GM21786 (cell line): ENCODE data around the gene DHX57.
"Not testable (repeated sequence)": the region's sequence is repeated elsewhere in the genome, so short reads cannot be mapped to it uniquely, and the experiment has no call there.

Source experiments
- ATAC-seq: cut with Tn5 transposase; IDR thresholded peaks from one replicate; pipeline ENCODE4 v1.9.1; 2021; ENCODE audit not compliant: unreplicated experiment

Gene DHX57

DNA sequence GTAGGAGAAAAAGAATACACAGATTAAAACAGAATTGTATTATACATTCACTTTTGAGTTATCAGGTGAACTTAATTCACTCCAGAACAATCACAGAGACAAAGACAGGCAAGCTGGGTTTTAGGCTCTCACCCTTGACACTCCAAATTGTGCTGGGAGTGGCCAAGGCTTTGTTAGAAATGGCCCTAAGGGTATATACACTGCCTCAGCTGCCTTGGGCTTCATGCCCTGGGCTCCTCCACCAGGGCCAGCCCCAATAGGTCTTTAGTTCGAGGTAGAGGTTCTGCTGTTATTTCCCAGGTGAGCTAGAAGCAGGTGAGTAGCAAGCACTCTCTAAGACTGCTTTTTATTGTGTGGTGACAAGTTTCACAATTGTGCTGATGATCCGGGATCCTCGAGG, 77.8 kb downstream of the DHX57 start:
- ATAC-seq, result no peak

DNA sequence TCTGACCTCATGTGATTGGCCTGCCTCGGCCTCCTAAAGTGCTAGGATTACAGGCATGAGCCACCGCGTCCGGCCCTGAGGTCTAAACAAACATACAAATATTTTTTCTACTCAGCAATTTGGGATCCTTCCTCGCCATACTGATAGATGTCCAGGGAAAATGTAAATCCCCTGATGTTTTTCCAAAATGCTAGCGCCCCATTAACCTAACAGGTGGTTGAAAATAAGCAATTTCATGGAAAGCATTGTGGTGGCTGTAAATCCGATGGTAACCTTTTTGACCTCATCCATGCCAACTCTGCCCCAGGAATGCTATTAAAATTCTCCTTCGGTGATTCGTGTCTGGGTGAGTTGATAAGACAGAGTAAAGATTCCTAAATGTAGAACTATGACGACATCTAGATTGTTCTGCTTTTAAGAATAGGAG, 78.5 kb downstream of the DHX57 start:
- no peak for ATAC-seq

DNA sequence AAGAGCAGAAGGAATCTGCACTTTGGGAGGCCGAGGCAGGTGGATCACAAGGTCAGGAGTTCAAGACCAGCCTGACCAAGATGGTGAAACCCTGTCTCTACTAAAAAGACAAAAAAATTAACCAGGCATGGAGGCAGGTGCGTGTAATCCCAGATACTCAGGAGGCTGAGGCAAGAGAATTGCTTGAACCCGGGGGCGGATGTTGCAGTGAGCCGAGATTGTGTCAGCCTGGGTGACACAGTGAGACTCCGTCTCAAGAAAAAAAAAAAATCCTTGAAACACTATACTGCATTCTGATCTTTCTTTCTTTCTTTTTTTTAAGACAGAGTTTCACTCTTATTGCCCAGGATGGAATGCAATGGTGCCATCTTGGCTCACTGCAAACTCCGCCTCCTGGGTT, 80.7 kb downstream of the DHX57 start:
- not testable (repeated sequence) for ATAC-seq

- no peak for ATAC-seq
These were observed 81.3 kb downstream of the DHX57 start for GRCh38 chr2:38794235-38794946.

- ATAC-seq, result no peak
These were observed 82.2 kb downstream of the DHX57 start for GRCh38 chr2:38793511-38793910.

GRCh38 chr2:38792751-38793150, 83.0 kb downstream of the DHX57 start:
- ATAC-seq, result no peak

- ATAC-seq, result not testable (repeated sequence)
These were observed 83.4 kb downstream of the DHX57 start for GRCh38 chr2:38792321-38792720.

DNA sequence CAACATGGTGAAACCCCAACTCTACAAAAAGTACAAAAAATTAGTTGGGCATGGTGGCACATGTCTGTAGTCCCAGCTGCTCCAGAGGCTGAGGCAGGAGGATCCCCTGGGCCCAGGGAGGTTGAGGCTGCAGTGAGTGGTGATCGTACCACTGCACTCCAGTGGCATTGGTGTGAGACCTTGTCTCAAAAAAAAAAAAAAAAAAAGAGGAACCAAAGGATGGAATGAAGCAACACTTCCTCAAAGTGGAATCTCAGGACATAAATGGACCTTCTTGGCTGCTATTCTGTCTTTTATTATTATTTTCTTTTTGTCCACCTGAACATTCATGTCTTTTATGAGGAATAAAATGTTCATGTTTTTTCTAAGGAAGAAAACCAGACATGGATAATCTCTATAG, 84.0 kb downstream of the DHX57 start:
- ATAC-seq, result no peak

DNA sequence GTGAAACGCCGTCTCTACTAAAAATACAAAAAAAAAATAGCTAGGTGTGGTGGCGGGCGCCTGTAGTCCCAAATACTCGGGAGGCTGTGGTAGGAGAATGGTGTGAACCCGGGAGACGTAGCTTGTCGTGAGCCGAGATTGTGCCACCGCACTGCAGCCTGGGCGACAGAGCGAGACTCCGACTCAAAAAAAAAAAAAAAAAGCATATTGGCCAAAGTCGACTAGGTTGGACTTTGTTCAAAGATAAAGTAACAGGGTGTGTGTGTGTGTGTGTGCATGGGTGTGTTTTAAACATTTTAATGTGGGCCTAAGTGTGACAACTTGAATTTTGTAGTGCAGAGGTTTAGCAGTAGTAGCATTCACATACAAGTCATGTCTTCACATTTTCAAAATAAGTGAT, 86.0 kb downstream of the DHX57 start:
- ATAC-seq, result no peak

- no peak for ATAC-seq
These were observed 87.4 kb downstream of the DHX57 start for GRCh38 chr2:38788306-38788705.

DNA sequence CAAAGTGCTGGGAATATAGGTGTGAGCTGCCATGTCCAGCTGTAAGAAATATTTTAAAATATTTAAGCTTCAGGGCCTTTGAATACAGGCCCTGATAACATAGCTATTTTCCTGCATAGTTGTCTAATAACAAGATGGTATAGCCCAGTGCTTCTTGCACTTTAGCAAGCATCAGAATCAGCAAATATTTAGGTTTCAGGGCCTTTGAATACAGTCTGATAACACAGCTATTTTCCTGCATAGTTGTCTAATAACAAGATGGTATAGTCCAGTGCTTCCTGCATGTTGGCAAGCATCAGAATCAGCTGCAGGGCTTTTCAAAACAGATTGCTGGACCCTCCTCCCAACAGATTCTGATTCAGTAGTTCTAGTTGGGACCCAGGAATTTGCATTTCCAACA, 92.1 kb downstream of the DHX57 start:
- no peak for ATAC-seq

DNA sequence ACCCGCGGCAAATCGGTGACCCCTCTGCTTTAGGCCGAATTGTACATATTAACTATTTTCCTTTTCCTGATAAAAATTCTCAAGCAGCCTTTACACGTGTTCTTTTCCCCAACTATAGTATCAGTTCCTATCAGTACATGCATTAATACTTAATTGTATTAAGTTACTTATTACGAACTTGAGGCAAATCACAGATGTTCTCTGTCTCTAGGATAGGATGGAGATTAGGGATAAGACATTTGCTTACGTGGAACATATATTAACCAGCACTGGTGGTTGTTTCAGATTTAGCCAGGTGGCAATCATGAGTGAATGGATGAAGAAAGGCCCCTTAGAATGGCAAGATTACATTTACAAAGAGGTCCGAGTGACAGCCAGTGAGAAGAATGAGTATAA, 97.0 kb downstream of the DHX57 start:
- ATAC-seq, result no peak

- ATAC-seq, result no peak
These were observed 99.2 kb downstream of the DHX57 start for GRCh38 chr2:38776531-38776930.

DNA sequence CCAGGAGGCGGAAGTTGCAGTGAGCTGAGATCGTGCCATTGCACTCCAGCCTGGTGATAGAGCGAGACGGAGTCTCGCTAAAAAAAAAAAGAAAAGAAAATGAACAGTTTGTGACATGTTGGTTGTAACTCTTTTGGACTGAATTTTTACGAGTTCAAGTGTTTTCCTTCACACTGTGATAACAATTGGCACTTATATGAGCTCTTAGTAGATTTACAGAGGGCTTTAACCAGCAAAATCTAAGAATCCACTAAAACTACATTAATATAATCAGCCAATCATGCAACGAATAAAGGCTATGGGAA, 99.9 kb downstream of the DHX57 start:
- no peak for ATAC-seq

DNA sequence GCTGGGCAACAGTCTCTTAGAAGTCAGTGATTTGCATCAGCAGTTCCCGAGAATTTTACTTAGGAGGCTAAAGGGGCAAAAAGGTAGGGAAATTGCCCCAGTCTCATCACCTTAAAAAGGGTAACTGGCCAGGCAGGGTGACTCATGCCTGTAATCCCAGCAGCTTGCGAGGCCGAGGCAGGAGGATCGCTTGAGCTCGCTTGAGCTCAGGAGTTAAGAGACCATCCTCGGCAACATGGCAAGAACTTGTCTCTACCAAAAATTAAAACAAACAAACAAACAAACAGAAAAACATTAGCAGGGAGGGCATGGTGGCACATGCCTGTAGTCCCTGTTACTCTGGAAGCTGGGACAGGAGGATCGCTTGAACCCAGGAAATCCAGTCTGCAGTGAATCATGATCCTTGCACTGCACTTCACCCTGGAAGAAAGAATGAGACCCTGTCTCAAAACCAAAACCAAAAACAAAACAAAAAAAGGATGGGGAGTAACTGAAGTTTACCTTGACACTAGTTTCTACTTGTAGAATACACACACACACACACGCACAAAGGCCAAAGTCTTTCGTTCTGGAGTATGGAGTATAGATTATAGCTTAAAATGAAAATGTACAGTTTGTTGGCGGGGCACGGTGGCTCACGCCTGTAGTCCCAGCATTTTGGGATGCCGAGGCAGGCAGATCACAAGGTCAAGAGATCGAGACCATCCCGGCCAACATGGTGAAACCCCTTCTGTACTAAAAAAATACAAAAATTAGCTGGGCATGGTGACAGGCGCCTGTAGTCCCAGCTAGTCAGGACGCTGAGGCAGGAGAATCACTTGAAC, 100.4 kb downstream of the DHX57 start:
- no peak for ATAC-seq

DNA sequence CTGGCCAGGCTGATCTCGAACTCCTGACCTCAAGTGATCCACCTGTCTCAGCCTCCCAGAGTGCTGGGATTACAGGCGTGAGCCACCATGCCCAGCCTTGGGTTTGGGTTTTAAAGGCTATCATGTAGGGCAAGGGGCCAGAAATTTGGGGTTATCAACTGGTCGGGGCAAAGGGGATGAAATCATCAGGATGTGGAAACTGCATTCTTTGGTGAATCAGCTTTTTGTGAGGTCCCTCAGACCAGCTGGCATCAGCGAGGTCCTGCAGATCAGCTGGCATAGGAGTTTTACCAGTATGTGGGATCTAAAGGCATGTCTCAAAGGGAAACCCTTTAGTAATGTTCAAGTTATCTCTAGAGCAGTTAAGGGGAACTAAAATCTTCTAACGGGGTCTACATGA, 104.1 kb downstream of the DHX57 start:
- ATAC-seq, result no peak

DNA sequence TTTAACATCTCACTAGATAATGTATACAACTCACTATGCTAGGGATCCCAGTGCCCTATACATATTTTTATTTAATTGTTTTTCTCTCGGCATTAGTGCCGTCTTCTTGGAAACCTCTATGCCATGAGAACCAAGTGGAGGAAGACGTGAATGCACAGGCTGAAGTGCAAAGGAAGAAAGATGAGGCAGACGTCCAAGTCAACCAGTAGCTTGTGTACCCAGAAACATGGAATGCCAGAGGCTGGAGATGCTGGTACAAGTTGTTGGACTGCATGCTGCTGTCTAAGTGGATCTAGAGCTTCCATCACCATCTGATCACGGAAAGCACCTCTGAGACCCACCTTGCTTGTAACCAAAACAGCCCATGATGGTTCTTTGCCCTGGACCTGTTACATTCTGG, 110.2 kb downstream of the DHX57 start:
- ATAC-seq, result no peak

GRCh38 chr2:38765149-38765548, 110.6 kb downstream of the DHX57 start:
- ATAC-seq, result no peak

GRCh38 chr2:38763728-38764127, 112.0 kb downstream of the DHX57 start:
- ATAC-seq, result no peak

DNA sequence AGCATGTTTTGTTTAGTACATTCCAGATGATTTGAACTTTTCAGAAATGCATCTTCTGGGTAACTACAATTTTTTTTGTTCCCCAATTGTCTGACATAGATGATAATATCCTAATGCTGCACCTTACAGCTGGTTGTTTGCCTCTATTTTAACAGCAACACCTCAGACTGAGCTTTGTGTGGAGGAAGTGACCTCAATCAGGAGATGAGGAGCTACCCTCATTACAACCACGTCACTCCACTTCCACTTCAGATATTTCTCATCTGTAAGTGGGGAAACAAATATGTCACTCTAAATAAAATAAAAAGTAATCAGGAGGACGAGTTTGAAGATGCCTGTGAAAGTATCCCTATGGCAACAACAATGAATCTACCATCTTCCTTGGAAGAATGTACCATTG, 112.5 kb downstream of the DHX57 start:
- no peak for ATAC-seq

DNA sequence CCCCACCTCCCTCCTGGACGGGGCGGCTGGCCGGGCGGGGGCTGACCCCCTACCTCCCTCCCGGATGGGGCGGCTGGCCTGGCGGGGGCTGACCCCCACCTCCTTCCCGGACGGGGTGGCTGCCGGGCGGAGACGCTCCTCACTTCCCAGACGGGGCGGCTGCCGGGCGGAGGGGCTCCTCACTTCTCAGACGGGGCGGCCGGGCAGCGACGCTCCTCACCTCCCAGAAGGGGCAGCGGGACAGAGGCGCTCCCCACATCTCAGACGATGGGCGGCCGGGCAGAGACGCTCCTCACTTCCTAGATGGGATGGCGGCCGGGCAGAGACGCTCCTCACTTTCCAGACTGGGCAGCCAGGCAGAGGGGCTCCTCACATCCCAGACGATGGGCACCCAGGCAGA, 119.8 kb downstream of the DHX57 start:
- ATAC-seq, result not testable (repeated sequence)

DNA sequence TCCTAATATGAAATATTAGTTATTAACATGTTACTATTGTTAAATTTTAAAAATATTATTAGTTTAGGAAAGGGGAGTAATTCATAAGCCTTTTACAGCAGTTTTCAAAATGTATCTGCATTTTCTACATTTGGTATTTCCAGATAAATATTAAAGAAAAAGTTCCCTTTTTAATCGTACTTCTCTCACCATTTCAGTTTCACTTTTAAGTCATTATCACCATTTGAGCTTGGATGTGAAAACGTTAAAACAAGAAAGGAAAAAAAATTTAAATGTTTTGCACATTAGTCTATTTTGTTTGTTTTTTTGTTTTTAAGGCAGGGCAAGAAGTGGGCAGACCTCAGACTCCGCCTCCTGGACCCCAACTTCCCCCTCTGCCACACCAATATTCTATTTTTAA, 121.2 kb downstream of the DHX57 start:
- no peak for ATAC-seq

GRCh38 chr2:38754049-38754448, 121.7 kb downstream of the DHX57 start:
- ATAC-seq, result no peak
